ACHN (cell line): Measurements from ENCODE around the gene SHC3.

ENCODE experiments used
- DNase-seq: peaks from one replicate; pipeline ENCODE4 v3.0.0-alpha.2; 2015
- in situ Hi-C: cut with HindIII; loops from 2 replicates; pipeline ENCODE4 v1.10.0; 2017; ENCODE audit warnings: low sequenced_read_pairs, low pct_ligation_motif_present, low pct_unique_long_range_greater_than_20kb

Gene SHC3

GRCh38 chr9:89122949-89123348 is 55.7 kb downstream of the SHC3 start:
- in situ Hi-C loops = no loop called here
- no peak for DNase-seq

- in situ Hi-C loops = no loop called here
- DNase-seq = no peak
These were observed 57.9 kb downstream of the SHC3 start for GRCh38 chr9:89120704-89121103.

- in situ Hi-C loops = no loop called here
These were observed 61.8 kb downstream of the SHC3 start for GRCh38 chr9:89116805-89117192.

GRCh38 chr9:89116064-89116804 is 62.4 kb downstream of the SHC3 start:
- in situ Hi-C loops = no loop called here

More at GRCh38 chr9:89116805-89117192, 61.8 kb downstream of the SHC3 start:
- no peak for DNase-seq

GRCh38 chr9:89115426-89115825 is 63.2 kb downstream of the SHC3 start:
- in situ Hi-C loops = no loop called here
- no peak for DNase-seq

More at GRCh38 chr9:89116064-89116804, 62.4 kb downstream of the SHC3 start:
- DNase-seq = no peak

GRCh38 chr9:89114741-89115140 is 63.9 kb downstream of the SHC3 start:
- in situ Hi-C loops = no loop called here

GRCh38 chr9:89113851-89114250 is 64.8 kb downstream of the SHC3 start:
- no peak for DNase-seq
- in situ Hi-C loops = no loop called here

More at GRCh38 chr9:89114741-89115140, 63.9 kb downstream of the SHC3 start:
- DNase-seq = no peak

- DNase-seq = no peak
- in situ Hi-C loops = no loop called here
These were observed 66.4 kb downstream of the SHC3 start for GRCh38 chr9:89112243-89112642.

GRCh38 chr9:89109666-89110065 is 69.0 kb downstream of the SHC3 start:
- no peak for DNase-seq

GRCh38 chr9:89107406-89107805 is 71.2 kb downstream of the SHC3 start:
- no peak for DNase-seq
- in situ Hi-C loops = no loop called here

More at GRCh38 chr9:89109666-89110065, 69.0 kb downstream of the SHC3 start:
- in situ Hi-C loops = no loop called here

GRCh38 chr9:89106224-89106851 is 72.3 kb downstream of the SHC3 start:
- no peak for DNase-seq
- in situ Hi-C loops = no loop called here

- in situ Hi-C loops = no loop called here
- no peak for DNase-seq
These were observed 73.8 kb downstream of the SHC3 start for GRCh38 chr9:89104821-89105220.

- in situ Hi-C loops = no loop called here
- no peak for DNase-seq
These were observed 81.4 kb downstream of the SHC3 start for GRCh38 chr9:89097219-89097618.

- no peak for DNase-seq
- in situ Hi-C loops = no loop called here
These were observed 81.8 kb downstream of the SHC3 start for GRCh38 chr9:89096807-89097206.

- in situ Hi-C loops = no loop called here
- no peak for DNase-seq
These were observed 82.7 kb downstream of the SHC3 start for GRCh38 chr9:89095761-89096528.

- in situ Hi-C loops = no loop called here
- no peak for DNase-seq
These were observed 85.2 kb downstream of the SHC3 start for GRCh38 chr9:89093201-89093975.

GRCh38 chr9:89089176-89089575 is 89.4 kb downstream of the SHC3 start:
- in situ Hi-C loops = no loop called here
- no peak for DNase-seq

- no peak for DNase-seq
- in situ Hi-C loops = no loop called here
These were observed 95.0 kb downstream of the SHC3 start for GRCh38 chr9:89083626-89084025.

GRCh38 chr9:89080193-89080592 is 98.4 kb downstream of the SHC3 start:
- in situ Hi-C loops = no loop called here
- no peak for DNase-seq
